ENCODE results near the gene GH1. TPM values are rescaled to one million over a fixed set of nuclear protein-coding genes. Genes with fewer than 3 reads are reported as not detected.

GH1 gene
- total RNA-seq, 1 donor from 2014 or later, result not detected

GRCh38 chr17:63948521-63948920 lies 29.9 kb upstream of the GH1 start:
- Mint-ChIP-seq H3K9me3 (ENCODE audit: low read depth) (no peaks in the 10 kb centered on the region), H3K4me3 (ENCODE audit: unreplicated experiment) (no peak overlapping the region), H3K27ac (ENCODE audit: unreplicated experiment) (no peak overlapping the region), H3K27me3 (ENCODE audit: low read depth) (peaks cover 5% of the 10 kb centered on the region), H3K4me1 (ENCODE audit: low read depth) (no peaks in the 10 kb centered on the region), H3K36me3 (ENCODE audit: low read depth) (no peaks in the 10 kb centered on the region)
- no peak for DNase-seq (ENCODE audit: low spot score)
- no peak for TF ChIP-seq CTCF (IDR thresholded peaks at IDR 0.05)

- H3K36me3 Mint-ChIP-seq (ENCODE audit: low read depth), result no peaks in the 10 kb centered on the region
- no peak overlapping the region for H3K27ac Mint-ChIP-seq (ENCODE audit: unreplicated experiment)
- no peak overlapping the region for H3K4me3 Mint-ChIP-seq (ENCODE audit: unreplicated experiment)
- H3K9me3 Mint-ChIP-seq (ENCODE audit: low read depth), result no peaks in the 10 kb centered on the region
- no peak for TF ChIP-seq CTCF (IDR thresholded peaks at IDR 0.05)
- DNase-seq (ENCODE audit: low spot score), result no peak
- H3K27me3 Mint-ChIP-seq (ENCODE audit: low read depth), result peaks cover 6% of the 10 kb centered on the region
- H3K4me1 Mint-ChIP-seq (ENCODE audit: low read depth), result no peaks in the 10 kb centered on the region
These were observed 29.2 kb upstream of the GH1 start for GRCh38 chr17:63947711-63948330.

GRCh38 chr17:63946440-63947363 lies 28.1 kb upstream of the GH1 start:
- no peak overlapping the region for H3K4me3 Mint-ChIP-seq (ENCODE audit: unreplicated experiment)
- no peak for DNase-seq (ENCODE audit: low spot score)

GRCh38 chr17:63945784-63946439 lies 27.3 kb upstream of the GH1 start:
- Mint-ChIP-seq H3K36me3 (ENCODE audit: low read depth) (no peaks in the 10 kb centered on the region), H3K4me1 (ENCODE audit: low read depth) (no peaks in the 10 kb centered on the region), H3K9me3 (ENCODE audit: low read depth) (no peaks in the 10 kb centered on the region), H3K27me3 (ENCODE audit: low read depth) (peaks cover 4% of the 10 kb centered on the region), H3K4me3 (ENCODE audit: unreplicated experiment) (no peak overlapping the region), H3K27ac (ENCODE audit: unreplicated experiment) (no peak overlapping the region)
- DNase-seq (ENCODE audit: low spot score), result no peak
- no peak for TF ChIP-seq CTCF (IDR thresholded peaks at IDR 0.05)

More at GRCh38 chr17:63946440-63947363, 28.1 kb upstream of the GH1 start:
- Mint-ChIP-seq H3K27me3 (ENCODE audit: low read depth) (peaks cover 4% of the 10 kb centered on the region), H3K9me3 (ENCODE audit: low read depth) (no peaks in the 10 kb centered on the region), H3K27ac (ENCODE audit: unreplicated experiment) (no peak overlapping the region), H3K4me1 (ENCODE audit: low read depth) (no peaks in the 10 kb centered on the region), H3K36me3 (ENCODE audit: low read depth) (no peaks in the 10 kb centered on the region)
- peak; percentile 86 for TF ChIP-seq CTCF (IDR thresholded peaks at IDR 0.05)
